GM19043 (cell line): ENCODE data around the gene TCP11L1.
A peak's percentile ranks its signal among the peaks of the same experiment; 100 is the strongest.
"Not testable (repeated sequence)": the region's sequence is repeated elsewhere in the genome, so short reads cannot be mapped to it uniquely, and the experiment has no call there.

Experiments used
- ATAC-seq: cut with Tn5 transposase; IDR thresholded peaks from one replicate; pipeline ENCODE4 v1.9.1; 2021; ENCODE audit warnings: low read depth; ENCODE audit not compliant: unreplicated experiment

TCP11L1 gene

GRCh38 chr11:33064033-33064825 lies 24.9 kb downstream of the TCP11L1 start:
- no peak for ATAC-seq

- ATAC-seq: no peak
Observed at GRCh38 chr11:33064866-33065265, 25.5 kb downstream of the TCP11L1 start.

- ATAC-seq: peak; percentile 49
Observed at GRCh38 chr11:33065445-33066178, 26.2 kb downstream of the TCP11L1 start.

GRCh38 chr11:33067294-33067693 lies 27.9 kb downstream of the TCP11L1 start:
- ATAC-seq: no peak

GRCh38 chr11:33068611-33069340 lies 29.4 kb downstream of the TCP11L1 start:
- no peak for ATAC-seq

- no peak for ATAC-seq
Observed at GRCh38 chr11:33072465-33072864, 33.1 kb downstream of the TCP11L1 start.

- no peak for ATAC-seq
Observed at GRCh38 chr11:33083918-33084317, 44.5 kb downstream of the TCP11L1 start.

- ATAC-seq: no peak
Observed at GRCh38 chr11:33086017-33086416, 46.6 kb downstream of the TCP11L1 start.

GRCh38 chr11:33089776-33090175 lies 50.4 kb downstream of the TCP11L1 start:
- no peak for ATAC-seq

GRCh38 chr11:33094157-33094556 lies 54.8 kb downstream of the TCP11L1 start:
- no peak for ATAC-seq

GRCh38 chr11:33103836-33104235 lies 64.5 kb downstream of the TCP11L1 start:
- ATAC-seq: no peak

- no peak for ATAC-seq
Observed at GRCh38 chr11:33109294-33109895, 70.0 kb downstream of the TCP11L1 start.

GRCh38 chr11:33110083-33110482 lies 70.7 kb downstream of the TCP11L1 start:
- ATAC-seq: no peak

GRCh38 chr11:33116535-33116934 lies 77.2 kb downstream of the TCP11L1 start:
- no peak for ATAC-seq

GRCh38 chr11:33122696-33123095 lies 83.3 kb downstream of the TCP11L1 start:
- ATAC-seq: not testable (repeated sequence)
